GM12891 (cell line): ENCODE data around the gene HEATR5A.

Experiments used
- POLR2A ChIP-seq: IDR thresholded peaks from 2 replicates; pipeline ENCODE4 v1.6.1; 2011; ENCODE audit warnings: low read depth, low read length, control low read depth
- POLR2AphosphoS5 ChIP-seq: IDR thresholded peaks from 2 replicates; pipeline ENCODE4 v1.6.1; 2011; ENCODE audit warnings: low read depth, low read length, control low read depth
- POU2F2 ChIP-seq: IDR thresholded peaks from 2 replicates; pipeline ENCODE4 v1.6.1; 2011; ENCODE audit warnings: low read depth, mild to moderate bottlenecking, control low read depth, low read length, moderate library complexity
- SPI1 ChIP-seq: IDR thresholded peaks from 2 replicates; pipeline ENCODE4 v1.6.1; 2011; ENCODE audit warnings: low read depth, low read length, control low read depth
- TAF1 ChIP-seq: IDR thresholded peaks from 2 replicates; pipeline ENCODE4 v1.6.1; 2011; ENCODE audit warnings: low read depth, low read length, control low read depth

GRCh38 chr14:31411218-31411727 is 9.1 kb downstream of the HEATR5A start:
- TF ChIP-seq POLR2AphosphoS5, result no peak
- TF ChIP-seq POLR2A, result no peak
- no peak for TF ChIP-seq SPI1
- no peak for TF ChIP-seq TAF1
- no peak for TF ChIP-seq POU2F2
